KMS-11 (cell line): ENCODE results near the gene SLC11A2.

Source experiments
- H2AFZ ChIP-seq: fragments of 200-600 bp; sonication (generic); 2 replicates; pipeline ENCODE4 v1.6.1; 2016; ENCODE audit warnings: antibody characterized with exemption, mixed run types, low read depth
- H3K27ac ChIP-seq: fragments of 200-600 bp; sonication (generic); 2 replicates; pipeline ENCODE4 v1.6.1; 2016; ENCODE audit warnings: mild to moderate bottlenecking, mixed run types
- H3K27me3 ChIP-seq: fragments of 200-600 bp; sonication (generic); 2 replicates; pipeline ENCODE4 v1.6.1; 2017; ENCODE audit warnings: mild to moderate bottlenecking, low read depth, mixed run types, moderate library complexity; ENCODE audit not compliant: insufficient read depth
- H3K36me3 ChIP-seq: fragments of 200-600 bp; sonication (generic); 2 replicates; pipeline ENCODE4 v1.6.1; 2017; ENCODE audit warnings: mild to moderate bottlenecking, mixed run types; ENCODE audit not compliant: insufficient read depth
- H3K4me1 ChIP-seq: fragments of 200-600 bp; sonication (generic); 2 replicates; pipeline ENCODE4 v1.6.1; 2016; ENCODE audit warnings: mild to moderate bottlenecking, low read depth, mixed run types; ENCODE audit not compliant: poor library complexity, severe bottlenecking
- H3K4me2 ChIP-seq: fragments of 200-600 bp; sonication (generic); 2 replicates; pipeline ENCODE4 v1.7.0; 2016; ENCODE audit warnings: mild to moderate bottlenecking, mixed run types
- H3K4me3 ChIP-seq: fragments of 200-600 bp; sonication (generic); IDR thresholded peaks from 2 replicates; pipeline ENCODE4 v1.6.1; 2017; ENCODE audit warnings: low read depth, low read length, mixed read lengths; ENCODE audit not compliant: insufficient read depth
- H3K79me2 ChIP-seq: fragments of 200-600 bp; sonication (generic); 2 replicates; pipeline ENCODE4 v1.6.1; 2016; ENCODE audit warnings: low read depth, mixed run types; ENCODE audit not compliant: insufficient read depth
- H3K9ac ChIP-seq: fragments of 200-600 bp; sonication (generic); 2 replicates; pipeline ENCODE4 v1.6.1; 2016; ENCODE audit warnings: mild to moderate bottlenecking, mixed run types
- H4K20me1 ChIP-seq: fragments of 200-600 bp; sonication (generic); 2 replicates; pipeline ENCODE4 v1.6.1; 2016; ENCODE audit warnings: mild to moderate bottlenecking, mixed run types; ENCODE audit not compliant: insufficient read depth
- TF ChIP-seq, protein P1 (sequence below): fragments of 200-600 bp; sonication (generic); conservative IDR thresholded peaks from 2 replicates; pipeline ENCODE4 v1.6.1; 2017; ENCODE audit warnings: low read depth, mild to moderate bottlenecking, antibody characterized with exemption, low read length, moderate library complexity, mixed read lengths

The SLC11A2 gene

DNA sequence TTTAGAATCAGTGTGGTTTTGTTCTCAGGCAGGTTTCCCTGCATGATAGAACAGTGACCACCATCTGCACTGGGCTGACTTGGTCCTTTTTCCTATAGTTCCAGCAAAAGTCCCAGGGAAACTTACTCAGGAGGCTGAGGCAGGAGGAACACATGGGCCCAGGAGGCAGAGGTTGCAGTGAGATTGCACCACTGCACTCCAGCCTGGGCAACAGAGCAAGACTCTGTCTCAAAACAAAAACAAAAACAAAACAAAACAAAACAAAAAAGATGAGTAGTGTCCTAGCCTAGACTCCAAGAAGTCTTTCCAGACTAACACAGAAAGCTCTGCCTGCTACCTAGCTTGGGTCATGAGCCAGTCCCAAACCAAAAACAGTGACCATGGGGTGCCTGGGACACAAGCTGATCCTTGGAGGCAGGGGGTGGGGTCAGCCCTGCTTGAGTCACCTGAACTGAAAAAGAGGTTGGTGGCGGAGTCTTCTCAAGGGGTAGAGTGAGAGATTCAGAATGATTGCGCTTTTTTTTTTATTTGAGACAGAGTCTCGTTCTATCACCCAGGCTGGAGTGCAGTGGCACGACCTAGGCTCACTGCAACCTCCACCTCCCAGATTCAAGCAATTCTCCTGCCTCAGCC lies 7.4 kb upstream of the SLC11A2 start:
- Histone ChIP-seq H3K27me3 (no peaks in the 10 kb centered on the region), H3K36me3 (no peaks in the 10 kb centered on the region), H3K4me2 (no peak overlapping the region), H2AFZ (no peak overlapping the region), H4K20me1 (no peaks in the 10 kb centered on the region), H3K79me2 (no peaks in the 10 kb centered on the region), H3K9ac (no peak overlapping the region), H3K4me1 (peaks cover 4% of the 10 kb centered on the region), H3K4me3 (no peak overlapping the region), H3K27ac (no peak overlapping the region)
- TF ChIP-seq, protein P1, sequence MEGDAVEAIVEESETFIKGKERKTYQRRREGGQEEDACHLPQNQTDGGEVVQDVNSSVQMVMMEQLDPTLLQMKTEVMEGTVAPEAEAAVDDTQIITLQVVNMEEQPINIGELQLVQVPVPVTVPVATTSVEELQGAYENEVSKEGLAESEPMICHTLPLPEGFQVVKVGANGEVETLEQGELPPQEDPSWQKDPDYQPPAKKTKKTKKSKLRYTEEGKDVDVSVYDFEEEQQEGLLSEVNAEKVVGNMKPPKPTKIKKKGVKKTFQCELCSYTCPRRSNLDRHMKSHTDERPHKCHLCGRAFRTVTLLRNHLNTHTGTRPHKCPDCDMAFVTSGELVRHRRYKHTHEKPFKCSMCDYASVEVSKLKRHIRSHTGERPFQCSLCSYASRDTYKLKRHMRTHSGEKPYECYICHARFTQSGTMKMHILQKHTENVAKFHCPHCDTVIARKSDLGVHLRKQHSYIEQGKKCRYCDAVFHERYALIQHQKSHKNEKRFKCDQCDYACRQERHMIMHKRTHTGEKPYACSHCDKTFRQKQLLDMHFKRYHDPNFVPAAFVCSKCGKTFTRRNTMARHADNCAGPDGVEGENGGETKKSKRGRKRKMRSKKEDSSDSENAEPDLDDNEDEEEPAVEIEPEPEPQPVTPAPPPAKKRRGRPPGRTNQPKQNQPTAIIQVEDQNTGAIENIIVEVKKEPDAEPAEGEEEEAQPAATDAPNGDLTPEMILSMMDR = no peak

DNA sequence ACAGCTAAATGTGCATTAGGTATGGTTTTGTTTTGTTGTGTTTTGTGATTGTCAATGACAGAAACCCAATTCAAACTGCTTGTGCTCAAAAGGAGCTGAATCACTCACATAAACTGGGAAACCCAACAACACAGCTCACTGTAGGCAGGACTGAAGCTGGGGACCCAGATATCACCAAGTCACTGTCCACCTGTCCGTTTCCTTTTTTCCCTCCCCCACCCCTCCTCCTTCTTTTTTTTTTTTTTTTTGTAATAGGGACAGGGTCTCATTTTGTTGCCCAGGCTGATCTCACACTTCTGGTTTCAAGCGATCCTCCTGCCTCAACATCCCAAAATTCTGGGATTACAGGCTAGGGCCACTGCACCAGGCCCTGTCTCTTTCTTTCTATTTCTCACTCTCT lies 6.9 kb upstream of the SLC11A2 start:
- Histone ChIP-seq H3K4me3 (no peak overlapping the region), H3K27me3 (no peaks in the 10 kb centered on the region), H3K4me1 (peaks cover 9% of the 10 kb centered on the region), H2AFZ (no peak overlapping the region), H3K36me3 (no peaks in the 10 kb centered on the region), H4K20me1 (no peaks in the 10 kb centered on the region), H3K27ac (no peak overlapping the region), H3K4me2 (no peak overlapping the region), H3K9ac (no peak overlapping the region), H3K79me2 (no peaks in the 10 kb centered on the region)
- TF ChIP-seq, protein P1 = no peak

DNA sequence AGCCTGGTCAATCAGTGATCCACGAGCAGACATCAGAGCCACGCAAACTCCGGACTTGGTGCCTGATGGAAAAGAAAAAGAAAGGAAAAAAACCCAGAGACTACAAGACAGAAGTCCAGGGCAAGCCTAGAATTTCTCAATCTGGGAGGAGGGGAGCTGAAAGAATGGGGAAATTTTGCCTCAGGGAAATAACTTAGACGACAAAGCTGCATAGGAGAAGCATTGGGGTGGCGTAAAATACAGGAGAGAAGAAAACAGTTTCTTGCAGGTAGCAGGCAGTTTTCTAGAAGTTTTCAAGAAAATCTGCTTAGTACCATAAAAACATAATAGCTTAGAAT lies 2.6 kb upstream of the SLC11A2 start:
- Histone ChIP-seq H3K36me3 (no peaks in the 10 kb centered on the region), H3K4me2 (peak overlapping the region; percentile 46; the same call in 1 of the 2 replicates), H3K4me3 (no peak overlapping the region), H3K4me1 (peaks cover 30% of the 10 kb centered on the region), H2AFZ (no peak overlapping the region; the same call in 1 of the 2 replicates), H3K79me2 (peaks cover 18% of the 10 kb centered on the region), H3K9ac (no peak overlapping the region), H3K27me3 (no peaks in the 10 kb centered on the region), H4K20me1 (no peaks in the 10 kb centered on the region), H3K27ac (no peak overlapping the region)
- TF ChIP-seq, protein P1 = no peak

DNA sequence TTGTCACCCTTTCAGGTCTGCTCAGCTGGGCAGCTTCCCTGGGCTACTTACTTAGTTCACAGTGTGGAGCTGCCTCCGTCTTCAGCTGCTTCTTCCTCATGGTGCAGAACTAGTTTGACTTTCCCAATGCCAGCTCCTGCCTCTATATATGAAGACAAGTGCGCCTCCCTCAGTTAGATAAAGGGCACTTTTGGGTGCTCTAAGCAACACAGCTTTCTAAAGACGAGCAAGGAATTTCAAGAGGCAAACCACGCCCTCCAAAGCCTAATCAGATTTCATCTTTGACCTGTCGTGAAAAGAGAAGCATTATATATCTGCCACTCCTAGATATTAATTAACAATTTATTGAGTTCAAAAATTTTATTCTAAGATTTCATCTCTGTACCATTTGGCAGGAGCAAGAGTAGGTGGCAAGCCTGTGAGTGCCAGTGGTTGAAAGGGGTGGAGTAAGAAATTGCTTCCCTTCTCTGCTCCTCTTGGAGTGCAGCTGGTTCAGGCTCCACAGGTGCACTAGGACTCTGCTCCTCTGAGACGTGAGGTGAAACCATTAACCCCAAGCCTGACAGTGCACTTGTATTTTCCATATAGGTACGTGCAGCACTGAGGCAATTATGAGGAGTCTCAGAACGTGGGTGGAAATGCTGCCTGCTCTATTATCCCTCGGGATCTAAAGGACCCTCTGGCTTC lies 2.1 kb upstream of the SLC11A2 start:
- H4K20me1 ChIP-seq = no peaks in the 10 kb centered on the region
- H2AFZ ChIP-seq = no peak overlapping the region; the same call in 1 of the 2 replicates
- no peak overlapping the region for H3K27ac ChIP-seq
- peaks cover 35% of the 10 kb centered on the region for H3K4me1 ChIP-seq
- H3K9ac ChIP-seq = no peak overlapping the region
- peaks cover 23% of the 10 kb centered on the region for H3K79me2 ChIP-seq
- no peaks in the 10 kb centered on the region for H3K27me3 ChIP-seq
- H3K4me2 ChIP-seq = peak overlapping the region; percentile 46; the same call in 1 of the 2 replicates
- H3K36me3 ChIP-seq = no peaks in the 10 kb centered on the region
- no peak overlapping the region for H3K4me3 ChIP-seq
- TF ChIP-seq, protein P1 = peak; percentile 33; the same call in 1 of the 2 replicates
